Measurements from ENCODE around the gene PLXNB2. TPM values are rescaled to one million over a fixed set of nuclear protein-coding genes. Genes with fewer than 3 reads are reported as not detected.

The PLXNB2 gene
- total RNA-seq, 1 experiment from 2014 or later: 260 TPM

DNA sequence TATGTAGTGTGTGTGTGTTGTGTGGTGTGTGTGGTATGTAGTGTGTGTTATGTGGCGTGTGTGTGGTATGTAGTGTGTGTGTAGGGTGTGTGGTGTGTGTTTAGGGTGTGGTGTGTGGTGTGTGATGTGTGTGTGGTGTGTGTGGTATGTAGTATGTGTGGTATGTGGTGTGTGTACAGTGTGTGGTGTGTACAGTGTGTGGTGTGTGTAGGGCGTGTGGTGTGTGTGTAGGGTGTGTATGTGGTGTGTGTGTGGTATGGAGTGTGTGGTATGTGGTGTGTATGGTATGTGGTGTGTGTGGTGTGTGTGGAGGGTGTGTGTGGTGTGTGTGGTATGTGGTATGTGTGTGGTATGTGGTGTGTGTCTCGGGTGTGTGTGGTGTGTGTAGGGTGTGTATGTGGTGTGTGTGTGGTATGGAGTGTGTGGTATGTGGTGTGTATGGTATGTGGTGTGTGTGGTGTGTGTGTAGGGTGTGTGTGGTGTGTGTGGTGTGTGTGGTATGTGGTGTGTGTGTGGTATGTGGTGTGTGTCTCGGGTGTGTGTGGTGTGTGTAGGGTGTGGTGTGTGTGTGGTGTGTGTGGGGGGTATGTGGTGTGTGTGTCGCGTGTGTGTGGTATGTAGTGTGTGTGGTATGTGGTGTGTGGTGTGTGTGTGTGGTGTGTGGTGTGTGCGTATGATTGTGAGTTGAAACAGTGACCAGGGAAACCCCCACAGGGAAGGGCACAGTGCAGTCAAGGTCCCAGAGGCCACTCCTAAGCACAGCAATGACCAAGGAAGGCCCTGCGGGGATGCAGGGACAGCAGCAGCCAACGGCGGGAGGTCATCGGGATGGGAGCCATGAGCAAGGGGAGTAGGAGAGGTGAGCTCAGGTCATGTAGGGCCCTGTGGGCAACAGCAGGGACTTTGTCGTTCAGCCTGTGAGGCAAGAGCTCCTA is 32.8 kb upstream of the PLXNB2 start:
- POLR2A ChIA-PET (ENCODE audit: unreplicated experiment): no interaction called here
- DNase-seq: peak; percentile 27 to 74
- H3K27ac ChIP-seq: no peak overlapping the region
- H3K36me3 ChIP-seq (ENCODE audit: low read depth): no peaks in the 10 kb centered on the region
- no peaks in the 10 kb centered on the region for H4K20me1 ChIP-seq (ENCODE audit: insufficient read depth)
- peaks cover 2% of the 10 kb centered on the region; the same call in 1 of the 2 replicates for H3K79me2 ChIP-seq (ENCODE audit: low read depth)
- no peak overlapping the region for H3K4me3 ChIP-seq
- no peaks in the 10 kb centered on the region for H3K9me3 ChIP-seq (ENCODE audit: insufficient read depth, low read depth)
- H3K4me1 ChIP-seq (replicated peaks; ENCODE audit: insufficient read depth): 0 out of 2 replicates have a peak, but pooled peaks cover 4% of the 10 kb centered on the region
- no peaks in the 10 kb centered on the region for H3K9me2 ChIP-seq (ENCODE audit: insufficient read depth)
- BruUV-seq (replicated peaks): no TSS peak
- intact Hi-C loops (cut with micrococcal nuclease; ENCODE audit: unreplicated experiment): loop anchor here (5.0 kb wide), 2 partner anchors 68 to 167 kb away; partner anchors contain the start of genes LMF2, MAPK11 and NCAPH2
- H3K27me3 ChIP-seq (ENCODE audit: insufficient read depth, low read depth): no peaks in the 10 kb centered on the region
- CTCF ChIA-PET: interaction anchor here (0.6 to 1.3 kb wide), 2 partner anchors 99 to 404 kb away, joined by 3 to 8 read pairs; no protein-coding TSS in a partner anchor
- no peak overlapping the region for H3K4me2 ChIP-seq
- H2AFZ ChIP-seq: no peak overlapping the region
- peaks cover 61% of the 10 kb centered on the region for H3F3A ChIP-seq (ENCODE audit: insufficient read depth, low read depth)
- TF ChIP-seq EZH2 (IDR thresholded peaks at IDR 0.05; ENCODE audit: low read depth): no peak
- TF ChIP-seq, protein P1, sequence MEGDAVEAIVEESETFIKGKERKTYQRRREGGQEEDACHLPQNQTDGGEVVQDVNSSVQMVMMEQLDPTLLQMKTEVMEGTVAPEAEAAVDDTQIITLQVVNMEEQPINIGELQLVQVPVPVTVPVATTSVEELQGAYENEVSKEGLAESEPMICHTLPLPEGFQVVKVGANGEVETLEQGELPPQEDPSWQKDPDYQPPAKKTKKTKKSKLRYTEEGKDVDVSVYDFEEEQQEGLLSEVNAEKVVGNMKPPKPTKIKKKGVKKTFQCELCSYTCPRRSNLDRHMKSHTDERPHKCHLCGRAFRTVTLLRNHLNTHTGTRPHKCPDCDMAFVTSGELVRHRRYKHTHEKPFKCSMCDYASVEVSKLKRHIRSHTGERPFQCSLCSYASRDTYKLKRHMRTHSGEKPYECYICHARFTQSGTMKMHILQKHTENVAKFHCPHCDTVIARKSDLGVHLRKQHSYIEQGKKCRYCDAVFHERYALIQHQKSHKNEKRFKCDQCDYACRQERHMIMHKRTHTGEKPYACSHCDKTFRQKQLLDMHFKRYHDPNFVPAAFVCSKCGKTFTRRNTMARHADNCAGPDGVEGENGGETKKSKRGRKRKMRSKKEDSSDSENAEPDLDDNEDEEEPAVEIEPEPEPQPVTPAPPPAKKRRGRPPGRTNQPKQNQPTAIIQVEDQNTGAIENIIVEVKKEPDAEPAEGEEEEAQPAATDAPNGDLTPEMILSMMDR (conservative IDR thresholded peaks at IDR 0.05): no peak

DNA sequence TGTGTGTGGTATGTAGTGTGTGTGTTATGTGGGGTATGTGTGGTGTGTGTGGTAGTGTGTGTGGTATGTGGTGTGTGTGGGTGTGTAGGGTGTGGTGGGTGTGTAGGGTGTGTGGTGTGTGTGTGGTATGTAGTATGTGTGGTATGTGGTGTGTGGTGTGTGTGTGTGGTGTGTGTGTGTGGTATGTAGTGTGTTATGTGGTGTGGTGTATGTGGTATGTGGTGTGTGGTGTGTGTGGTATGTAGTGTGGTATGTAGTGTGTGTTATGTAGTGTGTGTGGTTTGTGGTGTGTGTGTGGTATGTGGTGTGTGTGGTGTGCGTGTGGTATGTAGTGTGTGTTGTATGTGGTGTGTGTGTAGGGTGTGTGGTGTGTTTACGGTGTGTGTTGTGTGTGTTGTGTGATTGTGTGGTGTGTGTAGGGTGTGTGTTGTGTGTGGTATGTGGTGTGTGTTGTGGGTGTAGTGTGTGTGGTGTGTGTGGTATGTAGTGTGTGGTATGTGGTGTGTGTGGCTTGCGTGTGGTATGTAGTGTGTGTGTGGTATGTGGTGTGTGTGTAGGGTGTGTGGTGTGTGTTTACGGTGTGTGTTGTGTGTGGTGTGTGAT is 31.5 kb upstream of the PLXNB2 start:
- POLR2A ChIA-PET (ENCODE audit: unreplicated experiment): no interaction called here

DNA sequence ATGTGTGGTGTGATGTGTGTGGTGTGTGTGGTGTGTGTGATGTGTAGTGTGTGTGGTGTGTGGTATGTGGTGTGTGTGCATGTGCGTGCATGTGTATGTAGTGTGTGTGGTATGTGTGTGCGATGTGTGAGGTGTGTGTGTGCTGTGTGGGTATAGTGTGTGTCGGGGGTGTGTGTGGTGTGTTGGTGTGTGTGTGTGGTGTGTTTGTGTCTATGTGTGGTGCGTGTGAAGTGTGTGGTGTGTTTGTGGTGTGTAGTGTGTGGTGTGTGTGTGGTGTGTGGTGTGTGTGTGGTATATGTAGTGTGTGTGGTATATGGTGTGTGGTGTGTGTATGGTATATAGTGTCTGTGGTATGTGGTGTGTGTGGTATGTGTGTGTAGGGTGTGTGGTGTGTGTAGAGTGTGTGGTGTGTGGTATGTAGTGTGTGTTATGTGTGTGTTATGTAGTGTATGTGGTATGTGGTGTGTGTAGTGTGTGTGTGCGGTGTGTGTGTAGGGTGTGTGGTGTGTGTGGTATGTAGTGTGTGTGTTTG is 30.7 kb upstream of the PLXNB2 start:
- no peaks in the 10 kb centered on the region for H4K20me1 ChIP-seq (ENCODE audit: insufficient read depth)
- peaks cover 61% of the 10 kb centered on the region for H3F3A ChIP-seq (ENCODE audit: insufficient read depth, low read depth)
- no peak overlapping the region for H3K4me2 ChIP-seq
- ChIA-PET POLR2A (ENCODE audit: unreplicated experiment) (no interaction called here), CTCF (no interaction called here)
- intact Hi-C loops (cut with micrococcal nuclease; ENCODE audit: unreplicated experiment): no loop called here
- 0 out of 2 replicates have a peak, but pooled peaks cover 4% of the 10 kb centered on the region for H3K4me1 ChIP-seq (replicated peaks; ENCODE audit: insufficient read depth)
- no peaks in the 10 kb centered on the region for H3K79me2 ChIP-seq (ENCODE audit: low read depth)
- no TSS peak for BruUV-seq (replicated peaks)
- H3K9me3 ChIP-seq (ENCODE audit: insufficient read depth, low read depth): no peaks in the 10 kb centered on the region
- H3K27ac ChIP-seq: peak overlapping the region; percentile 19; the same call in 1 of the 2 replicates
- DNase-seq: no peak
- H3K27me3 ChIP-seq (ENCODE audit: insufficient read depth, low read depth): no peaks in the 10 kb centered on the region
- H2AFZ ChIP-seq: no peak overlapping the region
- H3K36me3 ChIP-seq (ENCODE audit: low read depth): no peaks in the 10 kb centered on the region
- H3K9me2 ChIP-seq (ENCODE audit: insufficient read depth): no peaks in the 10 kb centered on the region
- no peak for TF ChIP-seq EZH2 (IDR thresholded peaks at IDR 0.05; ENCODE audit: low read depth)
- TF ChIP-seq, protein P1 (conservative IDR thresholded peaks at IDR 0.05): no peak
- H3K4me3 ChIP-seq: no peak overlapping the region

More for the DNA sequence above, 31.5 kb upstream of the PLXNB2 start:
- no TSS peak for BruUV-seq (replicated peaks)
- no peaks in the 10 kb centered on the region for H3K9me2 ChIP-seq (ENCODE audit: insufficient read depth)
- H3K79me2 ChIP-seq (ENCODE audit: low read depth): peaks cover 2% of the 10 kb centered on the region; the same call in 1 of the 2 replicates
- no peaks in the 10 kb centered on the region for H3K9me3 ChIP-seq (ENCODE audit: insufficient read depth, low read depth)
- H3K27ac ChIP-seq: peak overlapping the region; percentile 19; the same call in 1 of the 2 replicates
- intact Hi-C loops (cut with micrococcal nuclease; ENCODE audit: unreplicated experiment): no loop called here
- peaks cover 61% of the 10 kb centered on the region for H3F3A ChIP-seq (ENCODE audit: insufficient read depth, low read depth)
- H2AFZ ChIP-seq: no peak overlapping the region
- H3K4me3 ChIP-seq: no peak overlapping the region
- H3K4me1 ChIP-seq (replicated peaks; ENCODE audit: insufficient read depth): 0 out of 2 replicates have a peak, but pooled peaks cover 4% of the 10 kb centered on the region
- no peak overlapping the region for H3K4me2 ChIP-seq
- no peaks in the 10 kb centered on the region for H3K27me3 ChIP-seq (ENCODE audit: insufficient read depth, low read depth)
- CTCF ChIA-PET: no interaction called here
- TF ChIP-seq, protein P1 (conservative IDR thresholded peaks at IDR 0.05): no peak
- TF ChIP-seq EZH2 (IDR thresholded peaks at IDR 0.05; ENCODE audit: low read depth): no peak
- H3K36me3 ChIP-seq (ENCODE audit: low read depth): no peaks in the 10 kb centered on the region
- no peak for DNase-seq
- H4K20me1 ChIP-seq (ENCODE audit: insufficient read depth): no peaks in the 10 kb centered on the region
